Activated T-cell treated with anti-CD3 and anti-CD28 coated beads, Interleukin-2, amount 50 U/mL, for 24 hours (primary cell): Measurements from ENCODE around the gene NSMCE3.

Experiments used
- DNase-seq: peaks from one replicate; pipeline ENCODE4 v3.0.0-alpha.2; 2020
- H3K27ac Mint-ChIP-seq: 2 replicates; pipeline ENCODE4 v1.8.0; 2020; ENCODE audit warnings: mild to moderate bottlenecking, mixed read lengths
- H3K27me3 Mint-ChIP-seq: 2 replicates; pipeline ENCODE4 v1.8.0; 2020; ENCODE audit warnings: mixed read lengths
- H3K36me3 Mint-ChIP-seq: 2 replicates; pipeline ENCODE4 v1.8.0; 2020; ENCODE audit warnings: low read depth, mixed read lengths
- H3K4me1 Mint-ChIP-seq: 2 replicates; pipeline ENCODE4 v1.8.0; 2020; ENCODE audit warnings: low read depth, mixed read lengths
- H3K4me3 Mint-ChIP-seq: 2 replicates; pipeline ENCODE4 v1.8.0; 2020; ENCODE audit warnings: mild to moderate bottlenecking, moderate library complexity, mixed read lengths
- H3K9me3 Mint-ChIP-seq: 2 replicates; pipeline ENCODE4 v1.8.0; 2020; ENCODE audit warnings: mixed read lengths

NSMCE3 gene

DNA sequence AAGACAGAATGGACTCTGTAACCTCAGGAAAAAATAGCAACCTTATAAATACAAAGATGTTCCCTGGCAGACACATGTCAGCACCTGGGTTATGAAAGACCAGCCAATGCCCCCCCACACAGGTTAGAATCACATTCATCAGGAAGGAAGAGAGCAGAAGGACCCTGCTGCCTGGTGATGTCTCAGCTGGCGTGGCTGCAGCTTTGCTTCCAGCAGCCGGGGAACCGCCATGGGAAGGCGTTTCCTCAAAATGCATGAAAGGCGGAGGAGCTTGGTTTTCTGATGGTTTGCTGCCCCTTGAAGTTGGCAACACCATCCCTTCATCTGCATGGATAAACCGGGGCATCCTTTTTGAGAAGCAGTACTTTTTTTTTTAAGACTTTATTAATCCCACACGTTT is 10.9 kb upstream of the NSMCE3 start:
- Mint-ChIP-seq H3K36me3 (no peaks in the 10 kb centered on the region), H3K4me3 (no peak overlapping the region), H3K27ac (no peak overlapping the region), H3K9me3 (no peaks in the 10 kb centered on the region), H3K27me3 (peaks cover 43% of the 10 kb centered on the region), H3K4me1 (no peaks in the 10 kb centered on the region)
- no peak for DNase-seq

- no peak overlapping the region for H3K27ac Mint-ChIP-seq
- no peaks in the 10 kb centered on the region for H3K9me3 Mint-ChIP-seq
- no peak overlapping the region for H3K4me3 Mint-ChIP-seq
- H3K4me1 Mint-ChIP-seq: no peaks in the 10 kb centered on the region
- DNase-seq: no peak
- H3K36me3 Mint-ChIP-seq: no peaks in the 10 kb centered on the region
- peaks cover 28% of the 10 kb centered on the region for H3K27me3 Mint-ChIP-seq
Measured at GRCh38 chr15:29278436-29279105, 8.9 kb upstream of the NSMCE3 start.

GRCh38 chr15:29276366-29276765 is 6.7 kb upstream of the NSMCE3 start:
- no peak overlapping the region for H3K27ac Mint-ChIP-seq
- DNase-seq: no peak
- H3K36me3 Mint-ChIP-seq: no peaks in the 10 kb centered on the region
- H3K27me3 Mint-ChIP-seq: peaks cover 15% of the 10 kb centered on the region
- no peak overlapping the region for H3K4me3 Mint-ChIP-seq
- H3K4me1 Mint-ChIP-seq: peaks cover 2% of the 10 kb centered on the region
- H3K9me3 Mint-ChIP-seq: no peaks in the 10 kb centered on the region

GRCh38 chr15:29275855-29276254 is 6.2 kb upstream of the NSMCE3 start:
- Mint-ChIP-seq H3K4me1 (peaks cover 4% of the 10 kb centered on the region), H3K27me3 (peaks cover 13% of the 10 kb centered on the region), H3K27ac (no peak overlapping the region), H3K36me3 (no peaks in the 10 kb centered on the region), H3K9me3 (no peaks in the 10 kb centered on the region), H3K4me3 (no peak overlapping the region)
- DNase-seq: no peak

DNA sequence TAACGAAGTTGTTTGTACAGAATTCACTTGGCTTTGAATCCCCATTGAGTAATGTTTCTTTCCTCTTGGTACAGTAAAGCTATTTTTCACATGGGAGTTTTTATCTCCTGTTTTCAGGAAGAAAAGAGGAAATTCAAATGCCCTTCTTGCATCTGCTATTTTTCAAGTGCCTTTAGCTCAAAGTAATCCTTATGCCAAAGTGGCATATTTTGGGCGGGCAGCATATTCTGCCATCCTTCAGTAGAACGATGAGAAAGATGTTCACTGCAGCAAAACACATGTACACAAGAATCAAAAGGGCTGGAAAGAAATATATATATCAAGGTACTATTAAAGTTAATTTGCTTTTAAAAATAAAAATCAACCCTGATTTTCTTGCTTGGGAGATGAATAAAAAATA is 5.3 kb upstream of the NSMCE3 start:
- Mint-ChIP-seq H3K36me3 (no peaks in the 10 kb centered on the region), H3K27me3 (peaks cover 4% of the 10 kb centered on the region)

GRCh38 chr15:29272219-29272618 is 2.6 kb upstream of the NSMCE3 start:
- H3K4me3 Mint-ChIP-seq: no peak overlapping the region
- no peak overlapping the region for H3K27ac Mint-ChIP-seq
- H3K9me3 Mint-ChIP-seq: no peaks in the 10 kb centered on the region
- no peak for DNase-seq
- peaks cover 2% of the 10 kb centered on the region for H3K27me3 Mint-ChIP-seq
- peaks cover 30% of the 10 kb centered on the region for H3K4me1 Mint-ChIP-seq
- H3K36me3 Mint-ChIP-seq: peaks cover 12% of the 10 kb centered on the region

More for the DNA sequence above, 5.3 kb upstream of the NSMCE3 start:
- no peaks in the 10 kb centered on the region for H3K9me3 Mint-ChIP-seq
- H3K4me1 Mint-ChIP-seq: peaks cover 13% of the 10 kb centered on the region
- no peak overlapping the region for H3K27ac Mint-ChIP-seq
- DNase-seq: no peak
- no peak overlapping the region for H3K4me3 Mint-ChIP-seq

DNA sequence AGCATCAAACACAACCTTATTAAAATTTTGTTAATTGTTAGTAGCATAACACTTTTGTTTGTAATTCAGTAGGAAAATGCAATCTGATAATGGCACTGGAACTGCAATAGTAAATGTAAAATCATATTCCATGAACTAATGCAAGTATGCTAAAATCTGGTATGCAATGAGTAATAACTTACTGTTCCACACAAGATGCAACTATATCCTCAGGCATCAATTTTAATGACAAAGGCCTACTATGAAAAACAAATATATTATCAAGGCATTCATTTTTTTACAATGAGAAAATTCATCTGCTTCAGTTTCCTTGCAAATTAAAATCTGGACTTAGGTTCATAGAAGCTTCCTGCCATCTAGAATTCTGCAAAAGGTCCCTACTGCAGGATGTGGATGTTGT is 1.4 kb upstream of the NSMCE3 start:
- Mint-ChIP-seq H3K9me3 (no peaks in the 10 kb centered on the region), H3K4me3 (no peak overlapping the region), H3K4me1 (peaks cover 43% of the 10 kb centered on the region), H3K27me3 (peaks cover 2% of the 10 kb centered on the region), H3K27ac (peak overlapping the region; percentile 97), H3K36me3 (peaks cover 21% of the 10 kb centered on the region)
- DNase-seq: no peak

DNA sequence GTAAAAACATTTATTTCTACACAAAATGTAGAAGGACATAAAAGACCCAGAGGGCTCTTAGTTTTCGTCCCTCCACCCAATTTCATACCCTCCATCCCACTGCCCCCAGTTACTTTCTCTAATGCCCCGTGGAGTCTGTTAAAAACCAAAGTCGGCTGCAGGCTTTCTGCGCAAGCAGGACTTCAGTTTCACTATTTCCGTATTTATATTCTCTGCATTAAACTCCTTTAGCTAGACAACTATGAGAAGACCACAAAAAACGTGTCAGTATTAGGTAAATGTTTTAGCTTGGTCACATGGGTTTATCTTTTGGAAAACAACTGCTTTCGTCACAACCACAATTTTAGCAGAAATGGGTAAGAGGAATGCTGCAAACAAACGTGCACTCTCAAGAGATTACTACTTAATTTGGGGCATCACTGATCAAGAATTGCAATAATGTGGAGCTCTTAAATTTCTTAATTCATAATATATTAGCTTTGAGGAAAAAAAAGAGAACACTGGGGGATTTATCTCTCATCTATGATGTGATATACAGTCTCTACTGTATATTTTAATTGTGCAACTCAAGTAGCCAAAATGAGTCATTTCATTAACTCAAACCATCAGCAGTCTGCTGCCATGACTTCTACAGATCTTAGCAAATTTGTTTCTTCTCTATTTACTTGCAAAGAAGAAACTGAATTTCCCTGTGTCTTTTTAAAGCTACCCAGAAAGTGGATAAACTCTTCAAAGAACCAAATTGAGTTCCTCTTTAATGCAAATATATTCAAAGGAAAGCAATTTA is 740 bp upstream of the NSMCE3 start:
- DNase-seq: peak; percentile 38
- Mint-ChIP-seq H3K27ac (peak overlapping the region; percentile 97), H3K4me3 (peak overlapping the region; percentile 95), H3K4me1 (peaks cover 48% of the 10 kb centered on the region), H3K9me3 (no peaks in the 10 kb centered on the region), H3K36me3 (peaks cover 22% of the 10 kb centered on the region), H3K27me3 (peaks cover 2% of the 10 kb centered on the region)

DNA sequence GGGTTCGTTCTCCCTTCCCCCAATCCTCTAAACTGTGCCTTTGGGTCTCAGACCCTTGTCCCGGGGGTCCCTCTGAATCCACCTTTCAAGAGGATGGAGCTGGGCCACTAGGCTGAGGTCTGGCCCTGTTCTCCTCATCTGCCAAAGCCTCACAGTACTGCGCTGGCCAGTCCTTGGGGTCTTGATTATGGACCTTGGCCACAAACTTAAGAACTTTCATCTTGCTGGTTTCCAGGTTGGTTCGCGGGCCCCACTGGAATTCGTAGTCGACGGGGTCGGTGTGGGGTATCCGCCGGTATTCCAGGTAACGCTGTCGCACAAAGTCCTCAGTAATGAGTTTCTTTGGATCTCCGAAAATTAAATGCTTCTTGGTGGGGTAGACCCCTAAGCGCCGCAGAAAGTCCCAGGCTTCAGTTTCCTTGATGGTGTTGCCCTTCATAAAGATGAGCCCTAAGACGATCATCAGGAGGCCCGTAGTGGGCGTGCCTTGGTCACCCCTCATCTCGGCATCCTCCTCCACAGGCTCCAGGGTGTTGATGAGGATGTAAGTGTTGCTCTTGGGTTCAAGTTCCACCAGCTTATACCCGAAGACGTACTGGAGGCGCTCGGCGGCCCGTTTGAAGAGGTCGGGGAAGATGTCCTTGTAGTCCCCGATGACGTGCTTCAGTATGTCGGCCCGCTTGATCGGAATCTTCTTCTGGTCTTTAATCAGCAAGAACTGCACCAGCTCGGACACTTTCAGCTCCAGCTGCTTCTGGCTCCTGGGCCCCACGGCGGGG is 727 bp downstream of the NSMCE3 start:
- H3K36me3 Mint-ChIP-seq: peaks cover 22% of the 10 kb centered on the region

DNA sequence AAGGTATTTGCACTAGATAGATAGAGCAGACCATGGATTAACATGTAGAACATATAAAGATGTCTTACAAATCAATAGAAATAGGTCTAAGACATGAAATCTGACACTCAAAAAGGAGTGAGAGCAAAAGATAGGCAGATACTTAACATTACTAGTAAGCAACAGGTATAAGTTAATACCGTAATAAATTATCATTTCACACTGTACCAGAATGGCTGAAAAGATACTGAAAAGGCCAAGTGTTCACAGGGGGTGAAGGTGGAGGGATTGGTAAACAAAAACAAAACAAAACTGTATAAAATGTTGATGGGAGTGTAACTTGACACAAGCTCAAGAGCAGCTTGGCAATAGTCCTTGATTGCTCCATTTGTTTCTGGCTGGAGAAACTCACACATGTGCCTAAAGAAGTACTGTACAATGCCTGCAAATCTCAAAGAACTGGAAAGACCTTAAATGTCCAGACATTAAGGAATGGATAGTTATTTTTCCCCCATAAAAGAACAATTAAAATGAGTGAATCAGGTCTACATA is 3.5 kb downstream of the NSMCE3 start:
- peak overlapping the region; percentile 11 for H3K27ac Mint-ChIP-seq
- no peaks in the 10 kb centered on the region for H3K27me3 Mint-ChIP-seq
- peak overlapping the region; percentile 4 for H3K4me3 Mint-ChIP-seq
- no peaks in the 10 kb centered on the region for H3K9me3 Mint-ChIP-seq
- H3K36me3 Mint-ChIP-seq: peaks cover 22% of the 10 kb centered on the region
- peaks cover 58% of the 10 kb centered on the region for H3K4me1 Mint-ChIP-seq
- no peak for DNase-seq

More for the DNA sequence above, 727 bp downstream of the NSMCE3 start:
- Mint-ChIP-seq H3K4me1 (peaks cover 51% of the 10 kb centered on the region), H3K27me3 (peaks cover 2% of the 10 kb centered on the region), H3K9me3 (no peaks in the 10 kb centered on the region), H3K27ac (peak overlapping the region; percentile 99), H3K4me3 (peak overlapping the region; percentile 95)
- DNase-seq: no peak

GRCh38 chr15:29263289-29263688 is 6.3 kb downstream of the NSMCE3 start:
- Mint-ChIP-seq H3K27ac (no peak overlapping the region), H3K9me3 (no peaks in the 10 kb centered on the region), H3K36me3 (peaks cover 11% of the 10 kb centered on the region), H3K27me3 (no peaks in the 10 kb centered on the region), H3K4me1 (peaks cover 39% of the 10 kb centered on the region), H3K4me3 (no peak overlapping the region)
- DNase-seq: no peak

DNA sequence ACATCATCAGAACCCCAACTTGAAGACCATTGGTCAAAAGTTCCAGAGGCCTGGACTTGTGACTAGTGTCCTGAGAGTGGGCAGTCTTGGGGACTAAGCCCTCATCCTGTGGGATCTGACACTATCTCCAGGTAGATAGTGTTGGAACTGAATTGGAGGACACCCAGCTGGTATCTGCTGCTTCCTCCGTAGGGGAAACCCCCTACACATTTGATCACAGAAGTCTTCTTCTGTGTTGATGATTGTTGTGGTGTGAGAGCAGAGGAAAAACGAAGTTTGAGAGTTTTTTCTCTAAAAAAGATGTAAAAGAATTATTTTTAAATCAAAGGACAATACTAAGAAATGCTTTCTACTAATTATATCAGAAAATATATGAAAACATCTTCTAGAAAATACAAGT is 6.9 kb downstream of the NSMCE3 start:
- peaks cover 35% of the 10 kb centered on the region for H3K4me1 Mint-ChIP-seq
- no peaks in the 10 kb centered on the region for H3K27me3 Mint-ChIP-seq
- no peaks in the 10 kb centered on the region for H3K9me3 Mint-ChIP-seq
- H3K4me3 Mint-ChIP-seq: no peak overlapping the region
- no peak for DNase-seq
- H3K36me3 Mint-ChIP-seq: peaks cover 9% of the 10 kb centered on the region
- H3K27ac Mint-ChIP-seq: no peak overlapping the region

DNA sequence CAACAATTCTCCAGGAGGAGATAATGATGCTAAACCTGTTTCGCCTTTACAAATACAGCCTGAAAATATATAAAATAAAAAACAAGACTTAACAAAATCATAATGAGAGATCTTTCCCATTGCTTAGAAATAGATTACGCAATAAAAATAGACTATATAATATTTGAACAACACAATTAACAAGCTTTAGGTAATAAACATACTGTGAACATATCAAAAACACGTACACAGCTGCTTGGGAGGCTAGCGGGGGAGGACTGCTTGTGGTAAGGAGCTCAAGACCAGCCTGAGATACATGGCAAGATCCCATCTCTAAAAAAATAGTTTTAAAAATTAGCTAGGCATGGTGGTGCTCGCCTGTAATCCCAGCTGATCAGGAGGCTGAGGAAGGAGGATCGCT is 8.7 kb downstream of the NSMCE3 start:
- no peak for DNase-seq
- no peaks in the 10 kb centered on the region for H3K27me3 Mint-ChIP-seq
- H3K4me1 Mint-ChIP-seq: peaks cover 16% of the 10 kb centered on the region
- no peaks in the 10 kb centered on the region for H3K9me3 Mint-ChIP-seq
- no peak overlapping the region for H3K4me3 Mint-ChIP-seq
- peaks cover under 1% of the 10 kb centered on the region for H3K36me3 Mint-ChIP-seq
- no peak overlapping the region for H3K27ac Mint-ChIP-seq

GRCh38 chr15:29259233-29259632 is 10.4 kb downstream of the NSMCE3 start:
- Mint-ChIP-seq H3K4me1 (peaks cover 9% of the 10 kb centered on the region), H3K36me3 (no peaks in the 10 kb centered on the region), H3K4me3 (no peak overlapping the region), H3K27ac (no peak overlapping the region), H3K9me3 (no peaks in the 10 kb centered on the region), H3K27me3 (peaks cover 8% of the 10 kb centered on the region)
- DNase-seq: no peak
